ENCODE results near the gene ARHGEF18.
"Not testable (repeated sequence)": the region's sequence is repeated elsewhere in the genome, so short reads cannot be mapped to it uniquely, and the experiment has no call there.

ARHGEF18 gene

GRCh38 chr19:7356899-7357627 lies 8.3 kb downstream of the ARHGEF18 start:
- no peak overlapping the region for H3K4me3 ChIP-seq (ENCODE audit: low read depth, low read length)
- TF ChIP-seq CTCF (IDR thresholded peaks at IDR 0.05; ENCODE audit: low read depth, low read length, missing control alignments): no peak
- no peak for DNase-seq (ENCODE audit: low read depth)
- in situ Hi-C loops (cut with HindIII; ENCODE audit: low sequenced_read_pairs): no loop called here

GRCh38 chr19:7358102-7358597 lies 9.4 kb downstream of the ARHGEF18 start:
- in situ Hi-C loops (cut with HindIII; ENCODE audit: low sequenced_read_pairs): no loop called here
- no peak for DNase-seq (ENCODE audit: low read depth)
- no peak for TF ChIP-seq CTCF (IDR thresholded peaks at IDR 0.05; ENCODE audit: low read depth, low read length, missing control alignments)
- no peak overlapping the region for H3K4me3 ChIP-seq (ENCODE audit: low read depth, low read length)

GRCh38 chr19:7360393-7360984 lies 11.8 kb downstream of the ARHGEF18 start:
- H3K4me3 ChIP-seq (ENCODE audit: low read depth, low read length): no peak overlapping the region
- no peak for TF ChIP-seq CTCF (IDR thresholded peaks at IDR 0.05; ENCODE audit: low read depth, low read length, missing control alignments)
- DNase-seq (ENCODE audit: low read depth): no peak
- in situ Hi-C loops (cut with HindIII; ENCODE audit: low sequenced_read_pairs): no loop called here

- no peak for DNase-seq (ENCODE audit: low read depth)
- no peak overlapping the region for H3K4me3 ChIP-seq (ENCODE audit: low read depth, low read length)
- in situ Hi-C loops (cut with HindIII; ENCODE audit: low sequenced_read_pairs): no loop called here
- no peak for TF ChIP-seq CTCF (IDR thresholded peaks at IDR 0.05; ENCODE audit: low read depth, low read length, missing control alignments)
Measured at GRCh38 chr19:7363225-7363624, 14.5 kb downstream of the ARHGEF18 start.

- in situ Hi-C loops (cut with HindIII; ENCODE audit: low sequenced_read_pairs): no loop called here
- peak; percentile 30 for TF ChIP-seq CTCF (IDR thresholded peaks at IDR 0.05; ENCODE audit: low read depth, low read length, missing control alignments)
- DNase-seq (ENCODE audit: low read depth): no peak
- no peak overlapping the region for H3K4me3 ChIP-seq (ENCODE audit: low read depth, low read length)
Measured at GRCh38 chr19:7366701-7367420, 18.1 kb downstream of the ARHGEF18 start.

- DNase-seq (ENCODE audit: low read depth): no peak
- in situ Hi-C loops (cut with HindIII; ENCODE audit: low sequenced_read_pairs): no loop called here
- no peak overlapping the region for H3K4me3 ChIP-seq (ENCODE audit: low read depth, low read length)
- no peak for TF ChIP-seq CTCF (IDR thresholded peaks at IDR 0.05; ENCODE audit: low read depth, low read length, missing control alignments)
Measured at GRCh38 chr19:7368456-7368855, 19.7 kb downstream of the ARHGEF18 start.

GRCh38 chr19:7368866-7369265 lies 20.1 kb downstream of the ARHGEF18 start:
- in situ Hi-C loops (cut with HindIII; ENCODE audit: low sequenced_read_pairs): not testable (repeated sequence)

More at GRCh38 chr19:7368866-7369265, 20.1 kb downstream of the ARHGEF18 start:
- DNase-seq (ENCODE audit: low read depth); H3K4me3 ChIP-seq (ENCODE audit: low read depth, low read length): not testable (repeated sequence)

All from astrocyte of the cerebellum (primary cell).